ENCODE measurements around the gene SFXN5.

SFXN5 gene

GRCh38 chr2:72988726-72989273 is 82.7 kb downstream of the SFXN5 start:
- no peaks in the 10 kb centered on the region for H3K9me3 ChIP-seq
- no peak for TF ChIP-seq Cebpa-rat (IDR thresholded peaks at IDR 0.05)
- H4K20me1 ChIP-seq: no peaks in the 10 kb centered on the region
- no peak overlapping the region for H3K9ac ChIP-seq
- H3K4me1 ChIP-seq: peaks cover 56% of the 10 kb centered on the region
- no peak overlapping the region for H3K4me2 ChIP-seq
- no peaks in the 10 kb centered on the region for H3K27me3 ChIP-seq
- no peak overlapping the region for H3K27ac ChIP-seq
- no peaks in the 10 kb centered on the region for H3K36me3 ChIP-seq
- H3K4me3 ChIP-seq: no peak overlapping the region

GRCh38 chr2:72988041-72988440 is 83.5 kb downstream of the SFXN5 start:
- no peaks in the 10 kb centered on the region for H4K20me1 ChIP-seq
- no peak overlapping the region for H3K4me3 ChIP-seq
- peak overlapping the region; percentile 65 for H3K27ac ChIP-seq
- no peaks in the 10 kb centered on the region for H3K9me3 ChIP-seq
- TF ChIP-seq Cebpa-rat (IDR thresholded peaks at IDR 0.05): no peak
- H3K9ac ChIP-seq: peak overlapping the region; percentile 13; the same call in 1 of the 2 replicates
- H3K4me2 ChIP-seq: peak overlapping the region; percentile 74
- H3K27me3 ChIP-seq: no peaks in the 10 kb centered on the region
- H3K36me3 ChIP-seq: no peaks in the 10 kb centered on the region
- H3K4me1 ChIP-seq: peaks cover 54% of the 10 kb centered on the region

- Histone ChIP-seq H3K27ac (no peak overlapping the region), H3K9me3 (no peaks in the 10 kb centered on the region), H3K27me3 (no peaks in the 10 kb centered on the region), H3K4me1 (peaks cover 46% of the 10 kb centered on the region), H3K4me3 (no peak overlapping the region), H3K36me3 (no peaks in the 10 kb centered on the region), H4K20me1 (no peaks in the 10 kb centered on the region), H3K9ac (no peak overlapping the region), H3K4me2 (no peak overlapping the region)
- TF ChIP-seq Cebpa-rat (IDR thresholded peaks at IDR 0.05): no peak
Observed at GRCh38 chr2:72985891-72986683, 85.4 kb downstream of the SFXN5 start.

GRCh38 chr2:72985136-72985535 is 86.4 kb downstream of the SFXN5 start:
- Histone ChIP-seq H3K27me3 (no peaks in the 10 kb centered on the region), H3K9ac (no peak overlapping the region), H3K4me2 (no peak overlapping the region), H3K4me3 (no peak overlapping the region), H3K36me3 (no peaks in the 10 kb centered on the region), H3K9me3 (no peaks in the 10 kb centered on the region), H4K20me1 (no peaks in the 10 kb centered on the region), H3K27ac (no peak overlapping the region), H3K4me1 (peaks cover 52% of the 10 kb centered on the region)
- no peak for TF ChIP-seq Cebpa-rat (IDR thresholded peaks at IDR 0.05)

- H3K9ac ChIP-seq: no peak overlapping the region
- H3K4me3 ChIP-seq: no peak overlapping the region
- H3K36me3 ChIP-seq: no peaks in the 10 kb centered on the region
- H4K20me1 ChIP-seq: no peaks in the 10 kb centered on the region
- no peaks in the 10 kb centered on the region for H3K9me3 ChIP-seq
- H3K27ac ChIP-seq: no peak overlapping the region
- peaks cover 52% of the 10 kb centered on the region for H3K4me1 ChIP-seq
- no peak for TF ChIP-seq Cebpa-rat (IDR thresholded peaks at IDR 0.05)
- no peak overlapping the region for H3K4me2 ChIP-seq
- H3K27me3 ChIP-seq: no peaks in the 10 kb centered on the region
Observed at GRCh38 chr2:72984172-72984671, 87.3 kb downstream of the SFXN5 start.

GRCh38 chr2:72983500-72984161 is 87.9 kb downstream of the SFXN5 start:
- no peak overlapping the region for H3K9ac ChIP-seq
- H4K20me1 ChIP-seq: no peaks in the 10 kb centered on the region
- H3K27ac ChIP-seq: no peak overlapping the region
- H3K4me1 ChIP-seq: peaks cover 48% of the 10 kb centered on the region
- H3K4me3 ChIP-seq: no peak overlapping the region
- H3K36me3 ChIP-seq: no peaks in the 10 kb centered on the region
- H3K27me3 ChIP-seq: no peaks in the 10 kb centered on the region
- no peak overlapping the region for H3K4me2 ChIP-seq
- TF ChIP-seq Cebpa-rat (IDR thresholded peaks at IDR 0.05): no peak
- no peaks in the 10 kb centered on the region for H3K9me3 ChIP-seq

GRCh38 chr2:72982781-72983499 is 88.6 kb downstream of the SFXN5 start:
- Histone ChIP-seq H4K20me1 (no peaks in the 10 kb centered on the region), H3K4me3 (no peak overlapping the region), H3K27ac (no peak overlapping the region), H3K27me3 (no peaks in the 10 kb centered on the region), H3K4me2 (no peak overlapping the region), H3K36me3 (no peaks in the 10 kb centered on the region), H3K9ac (no peak overlapping the region), H3K4me1 (peaks cover 41% of the 10 kb centered on the region), H3K9me3 (no peaks in the 10 kb centered on the region)
- no peak for TF ChIP-seq Cebpa-rat (IDR thresholded peaks at IDR 0.05)

- Histone ChIP-seq H3K27me3 (no peaks in the 10 kb centered on the region), H4K20me1 (no peaks in the 10 kb centered on the region), H3K36me3 (no peaks in the 10 kb centered on the region), H3K9ac (no peak overlapping the region), H3K4me2 (no peak overlapping the region), H3K4me1 (peaks cover 34% of the 10 kb centered on the region), H3K9me3 (no peaks in the 10 kb centered on the region), H3K27ac (no peak overlapping the region), H3K4me3 (no peak overlapping the region)
- no peak for TF ChIP-seq Cebpa-rat (IDR thresholded peaks at IDR 0.05)
Observed at GRCh38 chr2:72982219-72982618, 89.3 kb downstream of the SFXN5 start.

GRCh38 chr2:72981536-72981935 is 90.0 kb downstream of the SFXN5 start:
- H3K4me2 ChIP-seq: peak overlapping the region; percentile 58; the same call in 1 of the 2 replicates
- TF ChIP-seq Cebpa-rat (IDR thresholded peaks at IDR 0.05): no peak

More at GRCh38 chr2:72981536-72981935, 90.0 kb downstream of the SFXN5 start:
- no peaks in the 10 kb centered on the region for H3K27me3 ChIP-seq
- no peak overlapping the region; the same call in 1 of the 2 replicates for H3K9ac ChIP-seq
- no peaks in the 10 kb centered on the region for H4K20me1 ChIP-seq
- H3K9me3 ChIP-seq: no peaks in the 10 kb centered on the region
- no peak overlapping the region for H3K4me3 ChIP-seq
- no peaks in the 10 kb centered on the region for H3K36me3 ChIP-seq
- peaks cover 27% of the 10 kb centered on the region for H3K4me1 ChIP-seq
- no peak overlapping the region for H3K27ac ChIP-seq
